Measurements from ENCODE around the gene XK. TPM values are rescaled to one million over a fixed set of nuclear protein-coding genes. Genes with fewer than 3 reads are reported as not detected.

XK gene
- total and polyA plus RNA-seq, 9 of the 15 experiments (the other 6 are each of a cell fraction or from before 2014, with no cell fraction given), result 4.0 to 21.6 (median 11.6) TPM

GRCh38 chrX:37753384-37753783 is 67.8 kb downstream of the XK start:
- no peak overlapping the region for H3K4me3 ChIP-seq
- BruUV-seq (replicated peaks), result no TSS peak
- no peaks in the 10 kb centered on the region for H3K9me3 ChIP-seq (replicated peaks; ENCODE audit: control insufficient read depth, insufficient read depth, low read depth, low read length)
- H3K9ac ChIP-seq (ENCODE audit: insufficient read depth in 1 of 2, low read depth in 2 of 2, low read length in 2 of 2), result no peak overlapping the region
- in situ Hi-C loops (cut with MboI) (no loop called here), intact Hi-C loops (cut with micrococcal nuclease) (no loop called here)
- 12% methylated on average over 2 of the region's 2 CpGs for WGBS (ENCODE audit: insufficient coverage, low coverage, missing lambda C conversion rate)
- H3K79me2 ChIP-seq (ENCODE audit: control insufficient read depth, insufficient read depth, low read length), result no peaks in the 10 kb centered on the region
- H3K4me1 ChIP-seq (replicated peaks in 1 of 2; ENCODE audit: control insufficient read depth in 2 of 2, insufficient read depth in 2 of 2, low read length in 2 of 2), result peaks cover 5 to 12% of the 10 kb centered on the region in 2 experiments; a peak in 3 of 5 replicates
- no peak for FAIRE-seq
- no peak for ATAC-seq
- TF ChIP-seq ZFPM2 (CRISPR knock-in tag; IDR thresholded peaks at IDR 0.05), result no peak
- TF ChIP-seq BRF1 (IDR thresholded peaks at IDR 0.05; ENCODE audit: borderline replicate concordance, extremely low read depth, insufficient read length), result no peak
- no peak for TF ChIP-seq PTBP1 (IDR thresholded peaks at IDR 0.05; ENCODE audit: low read depth, low read length)
- TF ChIP-seq ZNF174 (CRISPR knock-in tag; IDR thresholded peaks at IDR 0.05), result no peak
- TF ChIP-seq PHF20 (IDR thresholded peaks at IDR 0.05; ENCODE audit: partially characterized antibody), result no peak
- no peak for DNase-seq (ENCODE audit: extremely low read depth in 1 of 4, low spot score in 3 of 4)
- no peak overlapping the region for H3K27ac ChIP-seq (ENCODE audit: extremely low read depth, low read depth, low read length)
- no peak overlapping the region for H2AFZ ChIP-seq (ENCODE audit: low read depth, low read length)
- CTCF ChIA-PET (ENCODE audit: low intra/inter-chr PET ratio), result no interaction called here
- H3K9me1 ChIP-seq (ENCODE audit: control insufficient read depth, insufficient read depth, low read length), result no peaks in the 10 kb centered on the region
- no peak overlapping the region for H3K4me2 ChIP-seq (ENCODE audit: insufficient read depth, low read length)
- no peaks in the 10 kb centered on the region for H4K20me1 ChIP-seq (replicated peaks; ENCODE audit: control insufficient read depth, insufficient read depth, low read length)
- POLR2A ChIA-PET, result no interaction called here
- H3K36me3 ChIP-seq (ENCODE audit: control insufficient read depth, insufficient read depth, low read length), result no peaks in the 10 kb centered on the region
- H3K27me3 ChIP-seq (ENCODE audit: control insufficient read depth in 2 of 2, insufficient read depth in 2 of 2, low read length in 2 of 2), result no peaks in the 10 kb centered on the region

DNA sequence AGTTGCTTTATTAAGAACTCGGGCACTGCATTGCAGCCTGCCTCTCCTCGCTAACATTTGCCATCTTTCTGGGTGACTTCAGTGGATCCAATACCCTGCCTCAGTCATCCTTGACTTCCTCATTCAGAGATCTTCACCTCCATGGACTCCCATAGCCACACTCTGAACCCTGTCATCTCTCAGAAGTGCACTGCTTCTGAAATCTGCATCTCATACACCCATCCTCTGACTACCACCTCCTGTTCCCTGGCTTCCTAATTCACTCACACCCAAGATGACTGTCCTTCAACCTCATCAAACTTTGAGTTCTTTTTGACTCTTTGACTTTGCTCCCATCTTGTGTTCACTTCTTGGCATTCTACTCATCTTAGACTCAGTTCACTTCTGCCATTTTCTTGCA is 68.9 kb downstream of the XK start:
- Histone ChIP-seq H3K9me1 (ENCODE audit: control insufficient read depth, insufficient read depth, low read length) (no peaks in the 10 kb centered on the region), H3K9ac (ENCODE audit: insufficient read depth in 1 of 2, low read depth in 2 of 2, low read length in 2 of 2) (no peak overlapping the region; a peak in 1 of 4 replicates), H3K27ac (ENCODE audit: extremely low read depth, low read depth, low read length) (peak overlapping the region; percentile 75; the same call in 2 of the 3 replicates), H2AFZ (ENCODE audit: low read depth, low read length) (peak overlapping the region; percentile 56; the same call in 1 of the 2 replicates), H3K36me3 (ENCODE audit: control insufficient read depth, insufficient read depth, low read length) (no peaks in the 10 kb centered on the region), H3K4me2 (ENCODE audit: insufficient read depth, low read length) (peak overlapping the region; percentile 29; the same call in 1 of the 2 replicates), H3K9me3 (replicated peaks; ENCODE audit: control insufficient read depth, insufficient read depth, low read depth, low read length) (no peaks in the 10 kb centered on the region), H4K20me1 (replicated peaks; ENCODE audit: control insufficient read depth, insufficient read depth, low read length) (no peaks in the 10 kb centered on the region), H3K79me2 (ENCODE audit: control insufficient read depth, insufficient read depth, low read length) (no peaks in the 10 kb centered on the region), H3K4me1 (replicated peaks in 1 of 2; ENCODE audit: control insufficient read depth in 2 of 2, insufficient read depth in 2 of 2, low read length in 2 of 2) (peaks cover 5 to 12% of the 10 kb centered on the region in 2 experiments; a peak in 3 of 5 replicates), H3K27me3 (ENCODE audit: control insufficient read depth in 2 of 2, insufficient read depth in 2 of 2, low read length in 2 of 2) (no peaks in the 10 kb centered on the region), H3K4me3 (no peak overlapping the region)
- intact Hi-C loops (cut with micrococcal nuclease) (no loop called here), in situ Hi-C loops (cut with MboI) (no loop called here)
- WGBS (ENCODE audit: insufficient coverage, low coverage, missing lambda C conversion rate), result 39% methylated on average over 2 of the region's 2 CpGs
- ATAC-seq (no peak), FAIRE-seq (no peak), DNase-seq (ENCODE audit: extremely low read depth in 1 of 4, low spot score in 3 of 4) (no peak)
- TF ChIP-seq POLR2G (IDR thresholded peaks at IDR 0.05; ENCODE audit: low read depth, low read length) (no peak), DDX20 (tag; IDR thresholded peaks at IDR 0.05; ENCODE audit: low read depth) (no peak), YBX1 (IDR thresholded peaks at IDR 0.05) (no peak), HNRNPLL (IDR thresholded peaks at IDR 0.05; ENCODE audit: low read depth, low read length, poor library complexity, severe bottlenecking) (no peak), MTA1 (IDR thresholded peaks at IDR 0.05; ENCODE audit: borderline replicate concordance) (no peak), THAP12 (CRISPR knock-in tag; IDR thresholded peaks at IDR 0.05) (no peak), CREM (IDR thresholded peaks at IDR 0.05; ENCODE audit: low read depth) (no peak), TAF1 (IDR thresholded peaks at IDR 0.05; ENCODE audit: control insufficient read depth, extremely low read depth, insufficient read depth, low read length, severe bottlenecking) (no peak)
- BruUV-seq (replicated peaks), result no TSS peak
- ChIA-PET CTCF (ENCODE audit: low intra/inter-chr PET ratio) (no interaction called here), POLR2A (no interaction called here)

Data from K562 (cell line).